Measurements from ENCODE around the gene CHN2.
"Not testable (repeated sequence)": the region's sequence is repeated elsewhere in the genome, so short reads cannot be mapped to it uniquely, and the experiment has no call there.

Gene CHN2

DNA sequence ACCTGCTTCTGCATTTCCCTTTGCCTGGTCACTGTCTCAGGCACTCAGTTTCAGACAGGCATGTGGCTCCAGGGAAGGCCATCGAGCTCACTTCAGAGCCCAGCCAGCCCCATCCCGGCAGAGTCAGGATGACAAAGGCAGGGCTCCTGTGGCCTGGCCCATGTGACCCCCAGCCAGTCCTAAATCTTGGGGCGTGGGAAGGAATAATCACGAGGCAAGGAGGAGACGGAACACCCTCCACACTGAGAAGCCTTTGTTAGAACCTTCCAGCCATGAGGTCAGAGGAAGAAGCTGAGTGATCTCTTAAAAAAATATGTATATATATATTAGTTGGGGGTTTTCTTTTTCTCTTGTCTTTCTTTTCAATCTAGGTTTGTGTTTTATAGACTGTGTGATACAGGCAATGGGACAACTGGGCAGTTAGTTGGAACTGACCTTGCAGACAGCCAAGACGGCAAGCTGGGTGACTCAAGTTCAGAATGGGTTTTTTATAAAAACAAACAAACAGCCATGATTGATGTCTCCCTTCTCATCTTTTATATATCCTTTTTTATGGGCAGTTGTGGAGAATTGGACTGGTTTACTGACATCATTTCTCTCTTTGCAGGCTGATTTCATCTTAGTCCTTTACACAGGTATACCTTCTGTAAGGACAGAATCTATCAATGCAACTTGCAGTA is 60.8 kb downstream of the CHN2 start:
- H3K4me3 ChIP-seq (ENCODE audit: low read depth, low read length) = no peak overlapping the region
- TF ChIP-seq, protein P1, sequence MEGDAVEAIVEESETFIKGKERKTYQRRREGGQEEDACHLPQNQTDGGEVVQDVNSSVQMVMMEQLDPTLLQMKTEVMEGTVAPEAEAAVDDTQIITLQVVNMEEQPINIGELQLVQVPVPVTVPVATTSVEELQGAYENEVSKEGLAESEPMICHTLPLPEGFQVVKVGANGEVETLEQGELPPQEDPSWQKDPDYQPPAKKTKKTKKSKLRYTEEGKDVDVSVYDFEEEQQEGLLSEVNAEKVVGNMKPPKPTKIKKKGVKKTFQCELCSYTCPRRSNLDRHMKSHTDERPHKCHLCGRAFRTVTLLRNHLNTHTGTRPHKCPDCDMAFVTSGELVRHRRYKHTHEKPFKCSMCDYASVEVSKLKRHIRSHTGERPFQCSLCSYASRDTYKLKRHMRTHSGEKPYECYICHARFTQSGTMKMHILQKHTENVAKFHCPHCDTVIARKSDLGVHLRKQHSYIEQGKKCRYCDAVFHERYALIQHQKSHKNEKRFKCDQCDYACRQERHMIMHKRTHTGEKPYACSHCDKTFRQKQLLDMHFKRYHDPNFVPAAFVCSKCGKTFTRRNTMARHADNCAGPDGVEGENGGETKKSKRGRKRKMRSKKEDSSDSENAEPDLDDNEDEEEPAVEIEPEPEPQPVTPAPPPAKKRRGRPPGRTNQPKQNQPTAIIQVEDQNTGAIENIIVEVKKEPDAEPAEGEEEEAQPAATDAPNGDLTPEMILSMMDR (IDR thresholded peaks at IDR 0.05; ENCODE audit: borderline replicate concordance, insufficient read depth, low read depth, low read length) = no peak

DNA sequence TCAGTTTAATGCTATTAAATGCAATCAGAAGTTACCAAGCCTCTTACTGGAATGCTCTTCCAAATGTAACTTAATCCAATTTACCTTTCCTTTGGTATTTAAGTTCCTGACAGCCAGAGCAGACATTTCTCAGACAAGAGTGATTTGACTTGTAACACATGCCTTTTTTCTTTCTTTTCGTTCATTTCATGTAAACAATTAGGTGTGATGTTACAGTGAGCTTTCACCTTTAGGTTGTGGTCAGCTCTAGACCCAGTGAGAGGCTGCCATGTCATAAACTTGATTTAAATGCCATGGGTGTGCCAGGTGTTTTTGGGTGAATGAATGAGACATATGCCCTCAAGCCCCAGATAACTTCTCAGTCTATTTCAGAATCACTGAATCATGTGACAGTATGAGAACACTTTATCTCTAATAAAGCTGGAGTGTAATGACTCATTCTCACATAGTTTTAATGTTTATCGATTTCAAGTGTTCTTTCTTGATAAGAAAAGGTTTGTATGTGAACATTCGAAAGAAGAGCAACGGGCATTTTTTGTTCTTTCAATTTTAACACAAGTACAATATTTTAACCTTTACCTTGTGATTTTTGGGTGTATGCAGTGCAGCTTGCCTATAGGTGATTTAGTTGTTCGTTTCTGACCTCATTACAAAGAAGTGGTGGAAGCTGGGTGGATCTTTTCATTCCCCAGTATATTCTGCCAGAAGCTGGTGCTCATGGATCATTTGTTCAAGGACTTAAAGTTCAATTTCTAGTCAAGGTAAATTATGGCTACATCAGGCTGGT is 61.5 kb downstream of the CHN2 start:
- TF ChIP-seq, protein P1 (IDR thresholded peaks at IDR 0.05; ENCODE audit: borderline replicate concordance, insufficient read depth, low read depth, low read length) = no peak
- H3K4me3 ChIP-seq (ENCODE audit: low read depth, low read length) = no peak overlapping the region

DNA sequence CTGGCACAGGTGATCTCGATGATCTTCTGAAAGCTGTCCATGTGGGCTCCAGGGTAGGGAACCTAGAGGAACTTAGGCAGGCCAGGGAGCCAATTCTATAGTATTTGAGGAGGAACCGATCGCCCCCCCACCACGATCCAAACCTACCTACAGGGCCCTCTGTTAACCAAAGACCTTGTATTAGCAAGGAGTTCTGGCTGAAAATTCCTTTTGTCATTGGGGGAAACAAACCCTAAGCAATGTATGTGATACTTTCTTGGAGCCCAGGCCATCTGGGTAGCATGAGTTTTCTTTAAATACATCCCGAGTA is 62.1 kb downstream of the CHN2 start:
- TF ChIP-seq, protein P1 (IDR thresholded peaks at IDR 0.05; ENCODE audit: borderline replicate concordance, insufficient read depth, low read depth, low read length) = no peak
- no peak overlapping the region for H3K4me3 ChIP-seq (ENCODE audit: low read depth, low read length)

DNA sequence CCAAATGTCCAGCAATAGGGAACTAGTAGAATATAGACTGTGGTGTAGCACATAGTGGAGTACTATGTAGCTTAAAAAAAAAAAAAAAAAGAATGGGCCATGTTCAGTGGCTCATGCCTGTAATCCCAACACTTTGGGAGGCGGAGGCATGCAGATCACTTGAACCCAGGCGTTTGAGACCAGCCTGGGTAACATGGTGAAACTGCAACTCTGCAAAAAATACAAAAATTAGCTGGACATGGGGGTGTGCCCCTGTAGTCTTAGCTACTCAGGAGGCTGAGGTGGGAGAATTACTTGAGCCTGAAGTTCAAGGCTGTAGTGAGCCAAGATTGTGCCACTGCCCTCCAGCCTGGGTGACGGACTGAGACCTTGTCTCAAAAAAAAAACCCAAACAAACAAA is 64.4 kb downstream of the CHN2 start:
- TF ChIP-seq, protein P1 (IDR thresholded peaks at IDR 0.05; ENCODE audit: borderline replicate concordance, insufficient read depth, low read depth, low read length) = no peak
- no peak overlapping the region for H3K4me3 ChIP-seq (ENCODE audit: low read depth, low read length)

DNA sequence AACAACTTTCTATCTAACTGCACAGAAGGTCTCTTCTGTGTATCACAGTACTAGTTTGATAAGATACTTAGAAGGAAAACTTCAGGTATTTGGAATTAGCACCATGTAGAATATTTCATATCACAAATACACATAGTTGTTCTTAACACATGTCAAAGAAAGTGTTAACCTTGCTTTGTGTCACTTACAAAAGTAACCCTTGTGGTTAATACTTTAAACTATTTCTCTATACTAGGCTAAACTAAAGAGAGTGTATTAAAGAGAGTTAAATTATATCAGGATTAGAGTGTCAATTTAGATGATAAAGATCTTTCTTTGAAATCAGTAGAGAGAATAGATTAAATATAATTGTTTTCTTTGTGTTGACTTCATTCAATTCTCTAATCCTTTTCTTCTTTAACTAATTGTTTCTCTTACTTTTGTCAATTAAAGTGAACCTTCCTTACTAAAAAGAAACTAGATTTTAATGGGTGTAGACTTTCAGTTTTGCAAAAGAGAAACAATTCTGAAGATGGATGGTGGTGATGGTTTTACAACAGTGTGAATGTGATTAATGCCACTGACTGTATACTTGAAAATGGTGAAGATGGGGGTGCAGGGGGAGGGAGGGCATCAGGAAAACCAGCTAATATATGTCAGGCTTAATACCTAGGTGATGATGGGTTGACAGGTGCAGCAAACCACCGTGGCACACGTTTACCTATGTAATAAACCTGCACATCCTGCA is 67.8 kb downstream of the CHN2 start:
- TF ChIP-seq, protein P1 (IDR thresholded peaks at IDR 0.05; ENCODE audit: borderline replicate concordance, insufficient read depth, low read depth, low read length) = no peak
- H3K4me3 ChIP-seq (ENCODE audit: low read depth, low read length) = no peak overlapping the region

DNA sequence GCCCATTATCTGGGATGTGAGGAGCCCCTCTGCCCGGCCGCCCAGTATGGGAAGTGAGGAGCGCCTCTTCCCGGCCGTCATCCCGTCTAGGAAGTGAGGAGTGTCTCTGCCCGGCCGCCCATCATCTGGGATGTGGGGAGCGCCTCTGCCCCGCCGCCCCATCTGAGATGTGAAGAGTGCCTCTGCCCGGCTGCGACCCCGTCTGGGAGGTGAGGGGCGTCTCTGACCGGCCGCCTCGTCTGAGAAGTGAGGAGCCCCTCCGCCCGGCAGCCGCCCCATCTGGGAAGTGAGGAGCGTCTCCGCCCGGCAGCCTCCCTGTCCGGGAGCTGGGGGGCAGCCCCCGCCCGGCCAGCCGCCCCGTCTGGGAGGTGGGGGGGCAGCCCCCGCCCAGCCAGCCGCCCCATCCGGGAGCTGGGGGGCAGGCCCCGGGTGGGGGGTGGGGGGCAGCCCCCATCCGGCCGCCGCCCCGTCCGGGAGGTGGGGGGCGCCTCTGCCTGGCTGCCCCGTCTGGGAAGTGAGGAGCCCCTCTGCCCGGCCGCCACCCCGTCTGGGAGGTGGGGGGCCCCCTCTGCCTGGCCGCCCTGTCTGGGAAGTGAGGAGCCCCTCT is 69.1 kb downstream of the CHN2 start:
- not testable (repeated sequence) for H3K4me3 ChIP-seq (ENCODE audit: low read depth, low read length)

DNA sequence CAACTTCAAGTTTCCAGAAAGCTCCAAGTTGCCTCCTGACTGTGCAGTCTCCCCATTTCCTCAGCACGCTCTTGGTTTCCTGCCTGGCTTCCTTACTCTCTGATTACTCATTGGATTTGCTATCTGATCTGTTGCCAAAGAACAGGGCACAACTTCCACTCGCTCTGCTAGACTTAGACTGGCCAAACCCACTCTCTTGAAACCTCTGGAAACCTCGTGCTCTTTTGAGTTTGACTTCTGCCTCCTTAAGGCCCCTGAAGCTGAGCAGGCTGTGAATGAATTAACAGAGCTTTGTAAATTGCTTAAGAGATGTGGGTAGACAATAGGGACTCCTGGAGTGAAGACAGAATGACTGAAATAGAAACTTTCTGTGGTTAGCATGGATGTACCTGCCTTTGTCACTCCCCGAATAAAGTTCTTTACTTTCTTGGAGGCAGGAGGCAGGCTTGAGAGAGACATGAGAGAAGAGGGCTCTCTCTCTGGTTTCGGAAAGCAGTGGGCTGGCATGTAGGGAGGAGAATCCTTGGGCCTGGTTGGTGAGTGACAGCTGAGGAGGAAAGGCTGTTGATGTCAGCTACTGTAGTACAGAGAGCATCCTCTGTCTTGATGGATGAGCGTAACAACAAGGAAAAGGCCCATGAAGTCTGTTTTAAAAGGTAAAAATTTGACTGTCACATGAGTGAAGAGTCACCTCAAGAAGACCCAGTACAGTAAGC is 70.8 kb downstream of the CHN2 start:
- H3K4me3 ChIP-seq (ENCODE audit: low read depth, low read length) = no peak overlapping the region
- TF ChIP-seq, protein P1 (IDR thresholded peaks at IDR 0.05; ENCODE audit: borderline replicate concordance, insufficient read depth, low read depth, low read length) = no peak
